Measurements from ENCODE around the gene TACC2.

TACC2 gene

GRCh38 chr10:122149561-122150505, 160.9 kb downstream of the TACC2 start:
- no peak for DNase-seq

- no peak for DNase-seq
These were observed 162.2 kb downstream of the TACC2 start for GRCh38 chr10:122151121-122151694.

GRCh38 chr10:122152544-122152943, 163.6 kb downstream of the TACC2 start:
- no peak for DNase-seq

- no peak for DNase-seq
These were observed 165.1 kb downstream of the TACC2 start for GRCh38 chr10:122154031-122154544.

GRCh38 chr10:122154545-122155366, 165.8 kb downstream of the TACC2 start:
- peak; percentile 21 for DNase-seq

GRCh38 chr10:122157451-122157850, 168.5 kb downstream of the TACC2 start:
- no peak for DNase-seq

GRCh38 chr10:122158362-122158761, 169.4 kb downstream of the TACC2 start:
- DNase-seq, result no peak

- no peak for DNase-seq
These were observed 170.4 kb downstream of the TACC2 start for GRCh38 chr10:122159141-122159970.

GRCh38 chr10:122161795-122162194, 172.8 kb downstream of the TACC2 start:
- DNase-seq, result no peak

- DNase-seq, result no peak
These were observed 173.8 kb downstream of the TACC2 start for GRCh38 chr10:122162671-122163173.

- no peak for DNase-seq
These were observed 174.4 kb downstream of the TACC2 start for GRCh38 chr10:122163174-122164022.

- no peak for DNase-seq
These were observed 175.1 kb downstream of the TACC2 start for GRCh38 chr10:122164023-122164601.

GRCh38 chr10:122164815-122165483, 176.0 kb downstream of the TACC2 start:
- no peak for DNase-seq

- no peak for DNase-seq
These were observed 176.7 kb downstream of the TACC2 start for GRCh38 chr10:122165484-122166276.

GRCh38 chr10:122168101-122168500, 179.1 kb downstream of the TACC2 start:
- DNase-seq, result no peak

GRCh38 chr10:122168598-122169394, 179.8 kb downstream of the TACC2 start:
- peak; percentile 13 for DNase-seq

- DNase-seq, result no peak
These were observed 181.8 kb downstream of the TACC2 start for GRCh38 chr10:122170802-122171201.

All from RPMI8226 (cell line).